Colonic mucosa (tissue), 4 donors: ENCODE data around the gene ITGAD. TPM values are rescaled to one million over a fixed set of nuclear protein-coding genes. Genes with fewer than 3 reads are reported as not detected.

Source experiments
- DNase-seq: peaks from one replicate; pipeline ENCODE4 v3.0.0-alpha.2; 2020
- H3K27ac ChIP-seq: fragments of 200-600 bp; one replicate; pipeline ENCODE4 v1.8.0; 2021
- H3K27me3 ChIP-seq: fragments of 200-600 bp; one replicate; pipeline ENCODE4 v1.8.0; 2021
- H3K36me3 ChIP-seq: fragments of 200-600 bp; one replicate; pipeline ENCODE4 v1.8.0; 2021
- H3K4me1 ChIP-seq: fragments of 200-600 bp; one replicate; pipeline ENCODE4 v1.8.0; 2021; ENCODE audit warnings: mild to moderate bottlenecking
- H3K4me3 ChIP-seq: fragments of 200-600 bp; one replicate; pipeline ENCODE4 v1.8.0; 2021
- H3K9ac ChIP-seq, 2 donors: one replicate each; pipeline ENCODE4 v1.7.0; 2013; ENCODE audit warnings: control low read depth in 2 of 2, low read depth in 2 of 2, low read length in 2 of 2
- H3K9me3 ChIP-seq: fragments of 200-600 bp; one replicate; pipeline ENCODE4 v1.8.0; 2021
- CTCF ChIP-seq: fragments of 200-600 bp; IDR thresholded peaks from one replicate; pipeline ENCODE4 v1.8.0; 2022; ENCODE audit warnings: antibody characterized with exemption, mild to moderate bottlenecking
- intact Hi-C: fragments of 100-400 bp; cut with DNase I; formaldehyde crosslinking; loops from one replicate; pipeline ENCODE4 v1.14.1; 2022
- total RNA-seq, 2 donors: library from RNA; stranded (reverse); fragmentation: NEBNext Ultra II Directional in 1 of 2; extraction: Animal tissue kit (Norgen Biotek cat#: 25700) in 1 of 2; gene quantifications; one replicate each; pipeline ENCODE4 v1.2.1, GENCODE V29; 2021
- donor health status: healthy.
- donor health status: DM: no; HTN: no; CAD: no.
- donor health status: DM: no; HTN: no; CAD: no.

Gene ITGAD
- total RNA-seq, 2 donors from 2014 or later = 0.05 TPM; not detected in 1

GRCh38 chr16:31420037-31420436 lies 26.9 kb downstream of the ITGAD start:
- intact Hi-C loops = no loop called here
- no peaks in the 10 kb centered on the region for H3K27me3 ChIP-seq

GRCh38 chr16:31421587-31421986 lies 28.5 kb downstream of the ITGAD start:
- no peak overlapping the region for H3K27ac ChIP-seq
- intact Hi-C loops = no loop called here
- H3K9me3 ChIP-seq = no peaks in the 10 kb centered on the region
- no peak for TF ChIP-seq CTCF
- H3K9ac ChIP-seq = no peak overlapping the region
- no peak overlapping the region for H3K4me3 ChIP-seq
- H3K4me1 ChIP-seq = no peaks in the 10 kb centered on the region
- no peak for DNase-seq
- H3K36me3 ChIP-seq = no peaks in the 10 kb centered on the region
- no peaks in the 10 kb centered on the region for H3K27me3 ChIP-seq

More at GRCh38 chr16:31420037-31420436, 26.9 kb downstream of the ITGAD start:
- TF ChIP-seq CTCF = no peak
- no peak overlapping the region for H3K9ac ChIP-seq
- no peaks in the 10 kb centered on the region for H3K4me1 ChIP-seq
- DNase-seq = no peak
- H3K9me3 ChIP-seq = no peaks in the 10 kb centered on the region
- H3K27ac ChIP-seq = no peak overlapping the region
- no peaks in the 10 kb centered on the region for H3K36me3 ChIP-seq
- no peak overlapping the region for H3K4me3 ChIP-seq

- Histone ChIP-seq H3K4me1 (no peaks in the 10 kb centered on the region), H3K9me3 (no peaks in the 10 kb centered on the region), H3K9ac (no peak overlapping the region), H3K27ac (no peak overlapping the region), H3K4me3 (no peak overlapping the region), H3K27me3 (no peaks in the 10 kb centered on the region), H3K36me3 (no peaks in the 10 kb centered on the region)
- no peak for TF ChIP-seq CTCF
- intact Hi-C loops = no loop called here
- no peak for DNase-seq
These were observed 30.1 kb downstream of the ITGAD start for GRCh38 chr16:31423241-31423640.

- no peak for TF ChIP-seq CTCF
- H3K9ac ChIP-seq = no peak overlapping the region
- no peaks in the 10 kb centered on the region for H3K4me1 ChIP-seq
- no peaks in the 10 kb centered on the region for H3K36me3 ChIP-seq
- no peaks in the 10 kb centered on the region for H3K27me3 ChIP-seq
- intact Hi-C loops = no loop called here
- no peak overlapping the region for H3K27ac ChIP-seq
- no peaks in the 10 kb centered on the region for H3K9me3 ChIP-seq
- no peak overlapping the region for H3K4me3 ChIP-seq
- no peak for DNase-seq
These were observed 30.7 kb downstream of the ITGAD start for GRCh38 chr16:31423801-31424200.

GRCh38 chr16:31427441-31428278 lies 34.5 kb downstream of the ITGAD start:
- Histone ChIP-seq H3K4me1 (no peaks in the 10 kb centered on the region), H3K9me3 (no peaks in the 10 kb centered on the region), H3K27ac (no peak overlapping the region), H3K9ac (no peak overlapping the region), H3K4me3 (peak overlapping the region; percentile 27), H3K36me3 (no peaks in the 10 kb centered on the region), H3K27me3 (no peaks in the 10 kb centered on the region)
- DNase-seq = peak; percentile 47
- intact Hi-C loops = no loop called here
- no peak for TF ChIP-seq CTCF
